ENCODE data around the gene TFPI. TPM values are rescaled to one million over a fixed set of nuclear protein-coding genes. Genes with fewer than 3 reads are reported as not detected.
"Not testable (repeated sequence)": the region's sequence is repeated elsewhere in the genome, so short reads cannot be mapped to it uniquely, and the experiment has no call there.

Gene TFPI
- total RNA-seq, 1 donor from 2014 or later, result 56.6 TPM

DNA sequence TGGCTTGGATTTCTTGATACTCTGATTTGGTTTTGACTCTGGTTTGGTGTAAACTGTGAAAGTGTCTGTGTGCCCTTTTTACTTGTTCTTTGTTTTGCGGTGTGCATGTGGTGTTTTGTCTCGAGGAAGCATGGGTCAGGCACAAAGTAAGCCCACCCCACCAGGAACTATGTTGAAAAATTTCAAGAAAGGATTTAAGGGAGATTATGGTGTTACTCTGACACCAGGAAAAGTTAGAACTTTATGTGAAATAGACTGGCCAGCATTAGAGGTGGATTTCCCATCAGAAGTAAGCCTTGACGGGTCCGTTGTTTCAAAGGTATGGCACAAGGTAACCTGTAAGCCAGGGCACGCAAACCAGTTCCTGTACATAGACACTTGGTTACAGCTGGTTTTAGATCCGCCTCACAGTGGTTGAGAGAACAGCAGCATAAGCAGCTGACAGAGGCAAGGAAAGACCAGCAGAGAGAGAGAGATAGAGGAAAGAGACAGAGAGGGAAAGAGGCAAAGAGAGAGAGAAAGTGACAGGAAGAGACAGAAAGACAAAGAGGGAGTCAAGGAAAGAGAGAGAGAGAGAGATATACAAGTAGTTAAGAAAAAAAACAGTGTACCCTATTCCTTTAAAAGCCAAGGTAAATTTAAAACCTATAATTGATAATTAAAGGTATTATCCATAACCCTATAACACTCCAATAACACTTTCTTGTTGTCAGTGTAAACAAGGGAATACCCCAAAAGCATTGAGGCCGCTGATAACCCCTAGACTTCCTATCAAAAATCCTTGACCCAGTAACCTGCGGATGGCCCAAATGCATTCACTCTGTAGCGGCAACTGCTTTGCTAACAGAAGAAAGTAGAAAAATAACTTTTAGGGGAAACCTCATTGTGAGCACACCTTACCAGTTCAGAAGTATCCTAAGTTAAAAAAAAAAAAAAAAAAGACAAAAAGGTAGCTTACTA, 42.6 kb downstream of the TFPI start:
- Histone ChIP-seq H3K4me3 (ENCODE audit: insufficient read depth, low read depth, low read length) (no peak overlapping the region), H2AFZ (ENCODE audit: low read depth, low read length) (no peak overlapping the region), H3K4me1 (ENCODE audit: insufficient read depth, low read length) (no peaks in the 10 kb centered on the region), H3K9me3 (ENCODE audit: insufficient read depth, low read depth, low read length) (no peaks in the 10 kb centered on the region), H3K36me3 (ENCODE audit: insufficient read depth, low read length) (no peaks in the 10 kb centered on the region), H3K27me3 (ENCODE audit: insufficient read depth, low read length) (no peaks in the 10 kb centered on the region), H3K27ac (ENCODE audit: low read depth, low read length) (no peak overlapping the region), H3K9ac (ENCODE audit: low read length) (no peak overlapping the region), H4K20me1 (ENCODE audit: insufficient read depth, low read length) (no peaks in the 10 kb centered on the region), H3K79me2 (ENCODE audit: insufficient read depth, low read length) (no peaks in the 10 kb centered on the region), H3K4me2 (ENCODE audit: low read length) (no peak overlapping the region)
- peaks cover 14% of the 10 kb centered on the region for H3K9me3 Mint-ChIP-seq (ENCODE audit: unreplicated experiment)
- no peak for DNase-seq (ENCODE audit: low read depth)
- no peaks in the 10 kb centered on the region for H3K27me3 Mint-ChIP-seq (ENCODE audit: low read depth, unreplicated experiment)
- TF ChIP-seq EZH2 (IDR thresholded peaks at IDR 0.05; ENCODE audit: insufficient read depth, low read length), result no peak
- TF ChIP-seq, protein P1, sequence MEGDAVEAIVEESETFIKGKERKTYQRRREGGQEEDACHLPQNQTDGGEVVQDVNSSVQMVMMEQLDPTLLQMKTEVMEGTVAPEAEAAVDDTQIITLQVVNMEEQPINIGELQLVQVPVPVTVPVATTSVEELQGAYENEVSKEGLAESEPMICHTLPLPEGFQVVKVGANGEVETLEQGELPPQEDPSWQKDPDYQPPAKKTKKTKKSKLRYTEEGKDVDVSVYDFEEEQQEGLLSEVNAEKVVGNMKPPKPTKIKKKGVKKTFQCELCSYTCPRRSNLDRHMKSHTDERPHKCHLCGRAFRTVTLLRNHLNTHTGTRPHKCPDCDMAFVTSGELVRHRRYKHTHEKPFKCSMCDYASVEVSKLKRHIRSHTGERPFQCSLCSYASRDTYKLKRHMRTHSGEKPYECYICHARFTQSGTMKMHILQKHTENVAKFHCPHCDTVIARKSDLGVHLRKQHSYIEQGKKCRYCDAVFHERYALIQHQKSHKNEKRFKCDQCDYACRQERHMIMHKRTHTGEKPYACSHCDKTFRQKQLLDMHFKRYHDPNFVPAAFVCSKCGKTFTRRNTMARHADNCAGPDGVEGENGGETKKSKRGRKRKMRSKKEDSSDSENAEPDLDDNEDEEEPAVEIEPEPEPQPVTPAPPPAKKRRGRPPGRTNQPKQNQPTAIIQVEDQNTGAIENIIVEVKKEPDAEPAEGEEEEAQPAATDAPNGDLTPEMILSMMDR (IDR thresholded peaks at IDR 0.05; ENCODE audit: insufficient read depth, low read depth, low read length), result no peak
- H3K36me3 Mint-ChIP-seq (ENCODE audit: low read depth, unreplicated experiment), result peaks cover 10% of the 10 kb centered on the region
- H3K27ac Mint-ChIP-seq (ENCODE audit: unreplicated experiment), result no peak overlapping the region
- no peak overlapping the region for H3K4me3 Mint-ChIP-seq (ENCODE audit: unreplicated experiment)
- no peaks in the 10 kb centered on the region for H3K4me1 Mint-ChIP-seq (ENCODE audit: low read depth, unreplicated experiment)
- no peak for FAIRE-seq

DNA sequence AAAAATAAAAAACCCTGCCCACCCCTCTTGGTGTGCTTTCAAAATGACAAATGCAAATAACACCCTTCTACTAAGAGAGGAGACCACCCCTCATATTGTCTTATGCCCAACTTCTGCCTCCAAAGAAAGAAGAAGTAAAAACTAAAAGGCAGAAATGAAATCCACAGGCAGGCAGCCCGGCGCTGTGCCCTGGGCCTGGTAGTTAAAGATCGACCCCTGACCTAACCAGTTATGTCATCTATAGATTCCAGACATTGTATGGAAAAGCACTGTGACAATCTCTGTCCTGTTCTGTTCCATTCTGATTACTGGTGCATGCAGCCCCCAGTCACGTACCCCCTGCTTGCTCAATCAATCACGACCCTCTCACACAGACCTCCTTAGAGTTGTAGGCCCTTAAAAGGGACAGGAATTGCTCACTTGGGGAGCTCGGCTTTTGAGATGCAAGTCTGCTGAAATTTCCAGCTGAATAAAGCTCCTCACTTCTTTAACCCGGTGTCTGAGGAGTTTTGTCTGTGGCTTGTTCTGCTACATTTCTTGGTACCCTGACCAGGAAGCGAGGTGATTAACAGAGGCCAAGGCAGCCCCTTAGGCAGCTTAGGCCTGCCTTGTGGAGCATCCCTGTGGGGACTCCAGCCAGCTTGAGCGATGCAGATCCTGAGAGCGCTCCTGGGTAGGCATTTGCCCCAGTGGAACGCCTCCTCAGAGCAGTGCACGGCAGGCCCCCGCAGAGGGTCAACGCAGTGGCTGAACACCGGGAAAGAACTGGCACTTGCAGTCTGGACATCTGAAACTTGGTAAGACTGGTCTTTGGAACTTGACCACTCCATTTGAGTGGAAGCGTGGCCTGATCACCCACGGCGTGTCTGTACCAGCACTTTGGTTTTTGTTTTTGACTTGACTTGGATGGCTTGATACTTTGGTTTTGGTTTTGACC, 43.5 kb downstream of the TFPI start:
- H3K4me2 ChIP-seq (ENCODE audit: low read length); H3K27me3 Mint-ChIP-seq (ENCODE audit: low read depth, unreplicated experiment); H3K27ac ChIP-seq (ENCODE audit: low read depth, low read length); H3K27me3 ChIP-seq (ENCODE audit: insufficient read depth, low read length); H3K79me2 ChIP-seq (ENCODE audit: insufficient read depth, low read length); H3K9me3 ChIP-seq (ENCODE audit: insufficient read depth, low read depth, low read length); H3K36me3 ChIP-seq (ENCODE audit: insufficient read depth, low read length); H4K20me1 ChIP-seq (ENCODE audit: insufficient read depth, low read length); H3K4me3 Mint-ChIP-seq (ENCODE audit: unreplicated experiment); H3K27ac Mint-ChIP-seq (ENCODE audit: unreplicated experiment); H3K4me3 ChIP-seq (ENCODE audit: insufficient read depth, low read depth, low read length); FAIRE-seq; H3K4me1 ChIP-seq (ENCODE audit: insufficient read depth, low read length); H3K9ac ChIP-seq (ENCODE audit: low read length); H2AFZ ChIP-seq (ENCODE audit: low read depth, low read length); H3K4me1 Mint-ChIP-seq (ENCODE audit: low read depth, unreplicated experiment); DNase-seq (ENCODE audit: low read depth): not testable (repeated sequence)
- H3K9me3 Mint-ChIP-seq (ENCODE audit: unreplicated experiment), result peaks cover 14% of the 10 kb centered on the region
- H3K36me3 Mint-ChIP-seq (ENCODE audit: low read depth, unreplicated experiment), result peaks cover 10% of the 10 kb centered on the region

DNA sequence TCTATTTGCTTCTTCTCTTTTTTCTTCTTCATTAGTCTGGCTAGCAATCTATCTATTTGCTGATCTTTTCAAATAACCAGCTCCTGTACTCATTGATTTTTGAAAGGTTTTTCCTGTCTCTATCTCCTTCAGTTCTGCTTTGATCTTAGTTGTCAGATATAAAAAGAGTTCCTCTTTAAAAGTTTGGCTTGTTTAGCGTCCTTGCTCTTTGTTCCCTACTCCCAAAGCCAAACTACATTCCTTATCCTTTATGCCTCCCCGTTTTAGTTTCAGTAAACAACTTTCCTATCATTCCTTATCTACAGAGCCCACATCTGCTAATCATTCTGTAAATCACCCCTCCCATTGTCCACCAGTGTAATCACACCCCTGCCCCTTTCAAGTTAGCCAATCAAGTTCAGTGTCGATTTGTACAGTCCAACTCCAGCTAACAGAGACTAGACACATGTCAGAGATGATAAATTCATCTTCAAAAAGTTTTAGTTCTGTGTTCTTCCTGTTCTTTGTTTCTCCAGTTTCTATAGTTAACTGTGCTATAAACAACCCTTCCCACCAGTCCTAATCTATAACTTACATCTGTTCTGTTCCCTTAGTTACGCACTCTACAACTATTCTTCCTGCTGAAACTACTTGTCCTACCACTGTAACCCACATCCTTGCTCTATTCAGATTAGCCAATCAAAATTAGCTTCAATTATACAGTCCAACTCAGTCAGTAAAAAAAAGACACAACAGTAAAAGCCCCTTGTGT, 44.4 kb downstream of the TFPI start:
- Histone ChIP-seq H3K9ac (ENCODE audit: low read length) (no peak overlapping the region), H3K4me2 (ENCODE audit: low read length) (no peak overlapping the region), H3K27ac (ENCODE audit: low read depth, low read length) (no peak overlapping the region), H2AFZ (ENCODE audit: low read depth, low read length) (no peak overlapping the region), H4K20me1 (ENCODE audit: insufficient read depth, low read length) (no peaks in the 10 kb centered on the region), H3K4me1 (ENCODE audit: insufficient read depth, low read length) (no peaks in the 10 kb centered on the region), H3K9me3 (ENCODE audit: insufficient read depth, low read depth, low read length) (no peaks in the 10 kb centered on the region), H3K79me2 (ENCODE audit: insufficient read depth, low read length) (no peaks in the 10 kb centered on the region), H3K4me3 (ENCODE audit: insufficient read depth, low read depth, low read length) (no peak overlapping the region), H3K36me3 (ENCODE audit: insufficient read depth, low read length) (no peaks in the 10 kb centered on the region), H3K27me3 (ENCODE audit: insufficient read depth, low read length) (no peaks in the 10 kb centered on the region)
- Mint-ChIP-seq H3K4me1 (ENCODE audit: low read depth, unreplicated experiment) (no peaks in the 10 kb centered on the region), H3K36me3 (ENCODE audit: low read depth, unreplicated experiment) (peaks cover 8% of the 10 kb centered on the region), H3K4me3 (ENCODE audit: unreplicated experiment) (no peak overlapping the region), H3K9me3 (ENCODE audit: unreplicated experiment) (peaks cover 14% of the 10 kb centered on the region), H3K27ac (ENCODE audit: unreplicated experiment) (no peak overlapping the region), H3K27me3 (ENCODE audit: low read depth, unreplicated experiment) (no peaks in the 10 kb centered on the region)
- DNase-seq (ENCODE audit: low read depth), result no peak
- TF ChIP-seq EZH2 (IDR thresholded peaks at IDR 0.05; ENCODE audit: insufficient read depth, low read length), result no peak
- TF ChIP-seq, protein P1 (IDR thresholded peaks at IDR 0.05; ENCODE audit: insufficient read depth, low read depth, low read length), result no peak
- FAIRE-seq, result no peak
